Loucy (cell line): ENCODE data around the gene NCR3LG1.
A peak's percentile ranks its signal among the peaks of the same experiment; 100 is the strongest.

Experiments
- CTCF ChIP-seq: fragments of 200-600 bp; sonication (generic); conservative IDR thresholded peaks from 2 replicates; pipeline ENCODE4 v1.5.1; 2014; ENCODE audit warnings: mild to moderate bottlenecking, antibody characterized with exemption, low read length
- EZH2phosphoT487 ChIP-seq: fragments of 200-600 bp; IDR thresholded peaks from 2 replicates; pipeline ENCODE4 v1.6.1; 2018; ENCODE audit warnings: antibody characterized with exemption, mild to moderate bottlenecking, moderate library complexity, borderline replicate concordance

- TF ChIP-seq CTCF (peak; percentile 39), EZH2phosphoT487 (no peak)
These were observed 61.0 kb downstream of the NCR3LG1 start for GRCh38 chr11:17412488-17413180.
